Upper lobe of left lung (tissue), 6 donors: ENCODE results near the gene PARD3B. TPM values are rescaled to one million over a fixed set of nuclear protein-coding genes. Genes with fewer than 3 reads are reported as not detected.

Experiments used
- ATAC-seq, 2 donors: fragments of 200-7000 bp; cut with Tn5 transposase; one replicate each; pipeline ENCODE4 v1.9.1; 2022; ENCODE audit warnings: mild to moderate bottlenecking in 2 of 2, moderate library complexity in 2 of 2; ENCODE audit not compliant: low FRiP score in 2 of 2
- DNase-seq, 2 donors: peaks; one replicate each; pipeline ENCODE4 v3.0.0-alpha.2; 2019 to 2020
- H3K27ac ChIP-seq, 4 donors: fragments of 200-600 bp; sonication (generic); one replicate each; pipeline ENCODE4 v1.5.1; 2016 to 2019
- H3K27me3 ChIP-seq, 4 donors: fragments of 200-600 bp; sonication (generic); one replicate each; pipeline ENCODE4 v1.5.1; 2017 to 2019
- H3K36me3 ChIP-seq, 4 donors: fragments of 200-600 bp; sonication (generic); one replicate each; pipeline ENCODE4 v1.5.1; 2016 to 2019
- H3K4me1 ChIP-seq, 4 donors: fragments of 200-600 bp; sonication (generic); one replicate each; pipeline ENCODE4 v1.5.1; 2018 to 2019
- H3K4me3 ChIP-seq, 4 donors: fragments of 200-600 bp; sonication (generic); one replicate each; pipeline ENCODE4 v1.5.1; 2017 to 2019; ENCODE audit warnings: mild to moderate bottlenecking in 2 of 4, moderate library complexity in 1 of 4
- H3K9me3 ChIP-seq, 4 donors: fragments of 200-600 bp; sonication (generic); one replicate each; pipeline ENCODE4 v1.5.1; 2018 to 2019
- EP300 ChIP-seq, 4 donors: sonication (generic); formaldehyde crosslinking; IDR thresholded peaks; one replicate each; pipeline ENCODE4 v1.5.1; 2017; ENCODE audit warnings: antibody characterized with exemption in 4 of 4, control low read depth in 2 of 4
- POLR2A ChIP-seq, 4 donors: fragments of 450-650 bp; IDR thresholded peaks; one replicate each; pipeline ENCODE4 v1.5.1; 2016 to 2017; ENCODE audit warnings: antibody characterized with exemption in 4 of 4, mild to moderate bottlenecking in 2 of 4
- POLR2AphosphoS5 ChIP-seq, 2 donors: sonication (generic); formaldehyde crosslinking; IDR thresholded peaks; one replicate each; pipeline ENCODE4 v1.5.1; 2017; ENCODE audit warnings: antibody characterized with exemption in 2 of 2
- WGBS, 2 donors: methylation state at CpG; one replicate each; pipeline ENCODE4 v1.1.5; 2017 to 2018; 5-methylcytosine and 5-hydroxymethylcytosine counted together
- total RNA-seq, 6 donors: library from RNA; depleted of rRNA in 4 of 6; stranded (reverse); fragments of >200 nt in 4 of 6; gene quantifications; one replicate each; pipeline versions ENCODE4 v1.1.0 to v1.2.1, GENCODE V29; 2016 to 2021
- TF ChIP-seq, protein P1 (sequence below), 6 experiments: fragments of 450-650 bp in 4 of 6; fragments of 200-600 bp in 2 of 6; sonication (generic) in 2 of 6; IDR thresholded peaks; one replicate each; pipeline ENCODE4 v1.5.1; 2016 to 2019; ENCODE audit warnings: antibody characterized with exemption in 6 of 6
- donor health status: DM: no; HTN: no; CAD: no; lungs with moderate emphysema.
- donor health status: DM: no; HTN: yes; CAD: no; lungs with severe emphysema.

Gene PARD3B
- 10 to 100 TPM; 17.8 to 44.9 (median 24.2) TPM for total RNA-seq

DNA sequence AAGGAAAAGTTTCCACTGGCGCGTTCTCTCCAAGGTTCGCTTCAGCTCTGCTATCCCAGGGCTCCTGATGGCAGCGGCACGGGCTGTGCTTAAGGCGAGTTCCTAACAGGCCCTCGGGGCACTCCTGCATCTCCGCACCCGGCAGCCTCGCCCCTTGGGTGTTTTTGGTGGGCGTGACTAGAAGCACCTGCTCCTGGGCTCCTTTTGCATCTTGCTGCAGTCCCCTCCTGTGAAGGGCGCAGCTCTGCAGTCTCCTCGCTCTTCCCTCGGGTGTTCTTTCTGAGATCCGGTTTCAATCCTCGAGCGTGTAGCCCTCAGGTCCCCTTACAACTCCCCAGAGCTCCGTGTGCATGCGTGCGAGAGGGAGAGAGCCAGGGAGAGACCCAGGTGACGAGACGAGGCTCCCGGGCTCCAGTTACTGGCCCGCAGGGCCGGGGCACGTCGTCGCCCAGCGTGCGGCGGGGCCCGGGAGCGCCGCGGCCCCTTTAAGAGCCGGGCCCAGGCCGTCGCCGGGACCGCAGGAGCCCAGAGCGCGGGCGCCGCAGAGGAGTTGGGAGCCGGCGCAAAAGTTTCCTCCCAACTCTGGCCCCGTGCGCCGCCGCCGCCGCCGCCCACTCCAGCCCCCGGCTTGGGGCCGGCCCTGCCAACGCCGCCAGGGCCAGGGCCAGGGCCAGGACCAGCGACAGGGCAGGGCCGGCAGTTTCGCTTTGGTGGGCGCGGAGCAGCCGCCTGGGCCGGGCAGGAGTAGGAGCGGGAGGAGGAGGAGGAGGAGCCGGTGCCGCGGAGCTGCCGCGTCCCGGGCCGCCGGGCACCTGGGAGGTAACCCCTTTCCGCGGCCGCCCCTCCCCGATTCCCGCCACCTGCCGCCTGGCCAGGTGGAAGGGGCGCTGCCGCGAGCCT is at the start of gene PARD3B:
PARD3B (plus strand) TSS at position 515 of the 900 bp plus-strand sequence. CDS start 525 bp downstream, outside the sequence.
- Histone ChIP-seq H3K4me3 (peak within 1 kb of the TSS; percentile 82 to 94 (median 85)), H3K9me3 (no peaks in the 10 kb centered on the region), H3K27ac (peak within 1 kb of the TSS; percentile 70 to 94 (median 89)), H3K36me3 (no peaks in the 10 kb centered on the region), H3K27me3 (no peaks in the 10 kb centered on the region), H3K4me1 (peaks cover 3 to 13% (median 7%) of the 10 kb centered on the region in 4 donors)
- 1 to 6% methylated on average over 2 to 35 of the region's 82 CpGs for WGBS, 2 donors
- ATAC-seq = peak; percentile 92 to 96
- peak; percentile 61 to 93 for DNase-seq
- no peak for TF ChIP-seq POLR2AphosphoS5 (IDR thresholded peaks at IDR 0.05)
- peak in 2 of 4 donors; percentile 13 to 42 for TF ChIP-seq POLR2A (IDR thresholded peaks at IDR 0.05)
- TF ChIP-seq, protein P1, sequence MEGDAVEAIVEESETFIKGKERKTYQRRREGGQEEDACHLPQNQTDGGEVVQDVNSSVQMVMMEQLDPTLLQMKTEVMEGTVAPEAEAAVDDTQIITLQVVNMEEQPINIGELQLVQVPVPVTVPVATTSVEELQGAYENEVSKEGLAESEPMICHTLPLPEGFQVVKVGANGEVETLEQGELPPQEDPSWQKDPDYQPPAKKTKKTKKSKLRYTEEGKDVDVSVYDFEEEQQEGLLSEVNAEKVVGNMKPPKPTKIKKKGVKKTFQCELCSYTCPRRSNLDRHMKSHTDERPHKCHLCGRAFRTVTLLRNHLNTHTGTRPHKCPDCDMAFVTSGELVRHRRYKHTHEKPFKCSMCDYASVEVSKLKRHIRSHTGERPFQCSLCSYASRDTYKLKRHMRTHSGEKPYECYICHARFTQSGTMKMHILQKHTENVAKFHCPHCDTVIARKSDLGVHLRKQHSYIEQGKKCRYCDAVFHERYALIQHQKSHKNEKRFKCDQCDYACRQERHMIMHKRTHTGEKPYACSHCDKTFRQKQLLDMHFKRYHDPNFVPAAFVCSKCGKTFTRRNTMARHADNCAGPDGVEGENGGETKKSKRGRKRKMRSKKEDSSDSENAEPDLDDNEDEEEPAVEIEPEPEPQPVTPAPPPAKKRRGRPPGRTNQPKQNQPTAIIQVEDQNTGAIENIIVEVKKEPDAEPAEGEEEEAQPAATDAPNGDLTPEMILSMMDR (IDR thresholded peaks at IDR 0.05) = no peak

GRCh38 chr2:204496779-204497178 is 48.5 kb upstream of the PARD3B start:
- DNase-seq (no peak), ATAC-seq (no peak)
- H3K36me3 ChIP-seq = no peaks in the 10 kb centered on the region
- no peaks in the 10 kb centered on the region for H3K4me1 ChIP-seq
- no peak overlapping the region for H3K4me3 ChIP-seq
- no peaks in the 10 kb centered on the region for H3K9me3 ChIP-seq
- H3K27ac ChIP-seq = no peak overlapping the region
- H3K27me3 ChIP-seq = no peaks in the 10 kb centered on the region
- TF ChIP-seq POLR2AphosphoS5 (IDR thresholded peaks at IDR 0.05) (no peak), EP300 (IDR thresholded peaks at IDR 0.05) (no peak), POLR2A (IDR thresholded peaks at IDR 0.05) (no peak)
- TF ChIP-seq, protein P1 (IDR thresholded peaks at IDR 0.05) = no peak
- WGBS, 2 donors = 93 to 96% methylated on average over 4 of the region's 4 CpGs

DNA sequence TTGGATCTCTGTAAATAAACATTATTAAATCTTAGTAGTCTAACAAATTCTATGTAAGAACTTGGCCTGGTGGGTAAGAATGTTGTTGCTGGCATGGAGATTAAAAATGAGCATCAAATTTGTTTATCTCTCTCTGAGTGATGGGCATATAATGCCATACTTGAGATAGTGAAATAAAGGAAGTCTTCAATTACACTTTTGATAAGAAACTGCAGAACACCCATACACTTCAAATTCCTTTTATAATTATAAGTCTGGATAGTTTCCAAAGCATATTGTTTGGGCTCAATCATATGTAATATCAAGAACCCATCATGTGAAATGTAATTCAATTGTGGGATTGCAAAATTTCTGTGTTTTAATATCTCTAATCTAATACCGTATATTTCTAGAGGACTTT is 47.4 kb upstream of the PARD3B start:
- no peak for ATAC-seq
- no peak for DNase-seq
- no peaks in the 10 kb centered on the region for H3K9me3 ChIP-seq
- no peaks in the 10 kb centered on the region for H3K36me3 ChIP-seq
- no peaks in the 10 kb centered on the region for H3K4me1 ChIP-seq
- TF ChIP-seq EP300 (IDR thresholded peaks at IDR 0.05) (no peak), POLR2A (IDR thresholded peaks at IDR 0.05) (no peak), POLR2AphosphoS5 (IDR thresholded peaks at IDR 0.05) (no peak)
- TF ChIP-seq, protein P1 (IDR thresholded peaks at IDR 0.05) = no peak
- H3K27me3 ChIP-seq = no peaks in the 10 kb centered on the region
- H3K27ac ChIP-seq = no peak overlapping the region
- H3K4me3 ChIP-seq = no peak overlapping the region
- WGBS, 2 donors = 58 to 67% methylated on average over 1 of the region's 1 CpG

- DNase-seq = no peak
- TF ChIP-seq EP300 (IDR thresholded peaks at IDR 0.05) (no peak), POLR2AphosphoS5 (IDR thresholded peaks at IDR 0.05) (no peak), POLR2A (IDR thresholded peaks at IDR 0.05) (no peak)
- TF ChIP-seq, protein P1 (IDR thresholded peaks at IDR 0.05) = no peak
- 88 to 92% methylated on average over 3 of the region's 3 CpGs for WGBS, 2 donors
- H3K4me1 ChIP-seq = no peaks in the 10 kb centered on the region
- no peaks in the 10 kb centered on the region for H3K27me3 ChIP-seq
- no peaks in the 10 kb centered on the region for H3K9me3 ChIP-seq
- no peak overlapping the region for H3K4me3 ChIP-seq
- no peaks in the 10 kb centered on the region for H3K36me3 ChIP-seq
- no peak for ATAC-seq
- no peak overlapping the region for H3K27ac ChIP-seq
Measured at GRCh38 chr2:204498291-204498690, 47.0 kb upstream of the PARD3B start.
